ENCODE results near the gene TM7SF2.

Gene TM7SF2

DNA sequence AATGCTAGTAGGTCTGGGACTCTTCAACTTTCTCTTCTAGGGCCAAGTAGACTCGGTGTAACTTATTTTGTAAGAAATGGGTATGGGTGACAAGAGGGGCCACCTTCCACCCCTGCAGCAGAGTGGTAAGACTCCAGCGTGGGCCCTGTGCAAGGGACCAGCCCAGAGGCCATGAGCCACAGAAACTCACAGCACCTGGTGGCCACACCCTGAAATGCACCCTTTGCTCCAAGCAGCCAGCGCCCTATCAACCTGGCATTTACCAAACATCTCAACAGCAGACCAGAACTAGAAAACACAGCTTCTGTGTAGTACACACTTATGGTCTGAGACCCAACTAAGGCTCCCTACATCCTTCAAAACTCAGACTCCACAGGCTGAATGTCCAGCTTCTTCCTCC is 33.5 kb upstream of the TM7SF2 start:
- no peak for TF ChIP-seq POLR2A (IDR thresholded peaks at IDR 0.05; ENCODE audit: low read depth, low read length)
- no peak for TF ChIP-seq TAF1 (IDR thresholded peaks at IDR 0.05; ENCODE audit: borderline replicate concordance, low read depth, low read length)
- no peak for TF ChIP-seq POLR2AphosphoS5 (IDR thresholded peaks at IDR 0.05; ENCODE audit: low read depth, low read length)
- DNase-seq (ENCODE audit: insufficient read length) (peak; percentile 71), FAIRE-seq (peak; percentile 94)

DNA sequence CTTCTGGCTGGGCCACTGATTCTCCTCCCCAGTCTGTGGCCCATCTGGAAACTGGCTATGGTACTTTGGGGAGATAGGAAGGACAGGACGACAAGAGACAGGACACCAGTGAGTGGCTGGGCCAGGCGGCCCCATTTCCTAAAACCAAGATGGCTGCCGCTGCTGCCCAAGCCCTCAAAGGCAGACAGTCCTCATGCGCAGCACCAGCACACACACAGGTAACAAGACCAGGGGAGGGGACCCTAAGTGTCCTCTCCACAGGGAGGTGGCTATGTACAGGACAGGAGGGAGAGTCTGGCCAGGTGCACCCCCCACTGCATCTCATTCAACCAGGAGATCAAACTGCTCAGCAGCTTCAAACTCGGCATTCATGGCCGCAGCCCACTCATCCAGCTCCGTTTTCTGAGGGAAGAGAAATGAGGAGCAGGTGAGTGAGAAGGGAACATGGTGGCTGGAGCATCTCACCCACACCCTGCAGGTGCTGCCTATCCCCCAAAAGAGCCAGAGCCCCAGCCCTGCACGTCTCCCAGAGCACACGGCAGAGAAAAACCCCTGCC is 32.8 kb upstream of the TM7SF2 start:
- FAIRE-seq (no peak), DNase-seq (ENCODE audit: insufficient read length) (no peak)
- TF ChIP-seq POLR2A (IDR thresholded peaks at IDR 0.05; ENCODE audit: low read depth, low read length): no peak
- 0 out of 2 replicates have a peak, but pooled peaks have one; percentile 21 for TF ChIP-seq POLR2AphosphoS5 (IDR thresholded peaks at IDR 0.05; ENCODE audit: low read depth, low read length)
- no peak for TF ChIP-seq TAF1 (IDR thresholded peaks at IDR 0.05; ENCODE audit: borderline replicate concordance, low read depth, low read length)

GRCh38 chr11:65083134-65083833 is 28.4 kb upstream of the TM7SF2 start:
- peak; percentile 73 for FAIRE-seq
- no peak for DNase-seq (ENCODE audit: insufficient read length)
- no peak for TF ChIP-seq POLR2AphosphoS5 (IDR thresholded peaks at IDR 0.05; ENCODE audit: low read depth, low read length)
- TF ChIP-seq POLR2A (IDR thresholded peaks at IDR 0.05; ENCODE audit: low read depth, low read length): no peak

DNA sequence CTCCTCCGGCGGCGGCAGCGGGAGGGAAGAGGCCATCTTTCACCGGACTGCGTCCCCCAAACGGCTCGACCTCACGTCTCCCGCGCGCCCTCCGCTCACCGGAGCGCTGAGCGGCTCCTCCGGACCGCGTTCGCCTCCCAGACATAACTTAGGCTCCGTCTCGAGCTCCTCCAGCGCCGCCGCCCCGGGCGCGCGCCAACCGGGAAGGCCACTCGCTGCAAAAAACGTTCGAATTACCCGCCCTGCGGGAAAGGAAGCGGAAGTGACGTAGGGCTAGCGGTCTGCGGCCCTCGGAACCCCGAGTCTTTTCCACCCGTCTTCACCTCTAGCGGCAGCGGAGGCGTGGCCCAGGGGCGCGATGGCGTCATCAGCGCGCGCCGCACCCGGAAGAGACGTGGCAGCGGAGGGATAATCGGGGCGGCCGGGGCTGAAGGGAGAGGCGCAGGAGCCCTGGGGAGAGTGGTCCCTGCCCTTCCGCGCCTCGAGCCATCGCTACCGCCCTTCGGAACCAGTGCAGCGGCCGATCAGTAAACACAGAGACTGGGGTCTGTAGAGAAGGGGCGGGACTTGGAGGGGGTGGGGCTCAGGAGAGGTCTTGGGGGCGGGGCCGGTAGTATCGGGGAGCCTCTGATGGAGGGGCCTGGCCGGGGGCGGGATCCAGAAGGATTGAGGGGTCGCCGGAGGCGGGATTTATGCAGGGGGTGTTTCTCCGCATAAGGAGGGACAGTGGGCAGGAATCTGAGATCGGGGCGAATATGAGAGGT is 27.7 kb upstream of the TM7SF2 start, which contains the start of the genes CDCA5 and ZFPL1:
Gene CDCA5 (minus strand): TSS at position 207 of the 764 bp plus-strand sequence. CDS start 62 bp downstream, at position 145.
Gene ZFPL1 (plus strand): TSS at position 389 of the 764 bp plus-strand sequence. CDS start 477 bp downstream, outside the sequence.
- peak; percentile 52; the same call in 1 of the 2 replicates for TF ChIP-seq TAF1 (IDR thresholded peaks at IDR 0.05; ENCODE audit: borderline replicate concordance, low read depth, low read length)
- peak; percentile 82 for TF ChIP-seq POLR2A (IDR thresholded peaks at IDR 0.05; ENCODE audit: low read depth, low read length)
- peak; percentile 75 for TF ChIP-seq POLR2AphosphoS5 (IDR thresholded peaks at IDR 0.05; ENCODE audit: low read depth, low read length)
- FAIRE-seq: peak; percentile 100
- peak; percentile 99 for DNase-seq (ENCODE audit: insufficient read length)

DNA sequence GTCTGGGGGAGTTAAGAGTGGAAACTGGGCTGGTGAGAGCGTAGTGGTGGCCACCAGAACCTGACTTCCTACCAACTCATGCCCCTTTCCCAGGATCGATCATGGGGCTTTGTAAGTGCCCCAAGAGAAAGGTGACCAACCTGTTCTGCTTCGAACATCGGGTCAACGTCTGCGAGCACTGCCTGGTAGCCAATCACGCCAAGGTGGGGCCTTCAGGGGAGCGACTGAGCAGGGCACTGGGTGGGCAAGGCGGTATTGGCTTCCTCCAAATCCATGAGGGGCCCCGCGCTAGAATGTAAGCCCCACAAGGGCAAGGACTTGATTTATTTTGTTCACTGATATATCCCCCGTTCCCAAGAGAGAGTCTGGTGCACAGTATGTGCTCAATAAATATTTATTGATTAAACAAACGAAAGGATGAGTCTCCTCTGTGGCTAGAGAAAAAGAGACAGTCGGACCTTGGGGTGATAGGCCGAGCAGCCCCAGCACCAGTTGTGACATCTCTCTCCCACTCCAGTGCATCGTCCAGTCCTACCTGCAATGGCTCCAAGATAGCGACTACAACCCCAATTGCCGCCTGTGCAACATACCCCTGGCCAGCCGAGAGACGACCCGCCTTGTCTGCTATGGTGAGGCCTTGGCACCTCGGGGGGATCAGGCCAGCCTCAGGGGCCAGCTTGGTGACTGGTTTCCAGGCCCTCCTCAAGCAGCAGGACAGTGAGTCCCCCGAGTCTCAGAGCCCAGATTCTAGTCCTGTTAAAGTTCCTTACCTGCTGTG is 26.9 kb upstream of the TM7SF2 start:
- FAIRE-seq (peak; percentile 21), DNase-seq (ENCODE audit: insufficient read length) (no peak)
- TF ChIP-seq POLR2A (IDR thresholded peaks at IDR 0.05; ENCODE audit: low read depth, low read length) (no peak), POLR2AphosphoS5 (IDR thresholded peaks at IDR 0.05; ENCODE audit: low read depth, low read length) (no peak), TAF1 (IDR thresholded peaks at IDR 0.05; ENCODE audit: borderline replicate concordance, low read depth, low read length) (no peak)

GRCh38 chr11:65085446-65085845 is 26.2 kb upstream of the TM7SF2 start:
- DNase-seq (ENCODE audit: insufficient read length): no peak
- no peak for FAIRE-seq
- TF ChIP-seq TAF1 (IDR thresholded peaks at IDR 0.05; ENCODE audit: borderline replicate concordance, low read depth, low read length) (no peak), POLR2A (IDR thresholded peaks at IDR 0.05; ENCODE audit: low read depth, low read length) (no peak), POLR2AphosphoS5 (IDR thresholded peaks at IDR 0.05; ENCODE audit: low read depth, low read length) (no peak)

DNA sequence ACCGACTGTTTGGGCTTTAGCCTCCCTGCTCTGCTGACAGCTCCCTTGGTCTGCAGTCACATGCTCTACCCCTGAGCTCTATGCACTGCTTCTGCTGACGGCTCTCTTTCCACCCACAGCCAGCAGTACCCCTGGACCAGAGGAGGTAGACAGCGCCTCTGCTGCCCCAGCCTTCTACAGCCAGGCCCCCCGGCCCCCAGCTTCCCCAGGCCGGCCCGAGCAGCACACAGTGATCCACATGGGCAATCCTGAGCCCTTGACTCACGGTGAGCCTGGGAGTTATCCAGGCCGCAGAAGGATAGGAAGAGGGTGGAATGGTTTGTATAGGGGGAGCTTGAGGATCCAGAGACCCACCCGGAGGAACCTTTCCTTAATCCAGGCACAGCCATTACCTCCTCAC is 24.9 kb upstream of the TM7SF2 start:
- TF ChIP-seq POLR2A (IDR thresholded peaks at IDR 0.05; ENCODE audit: low read depth, low read length): no peak
- no peak for TF ChIP-seq TAF1 (IDR thresholded peaks at IDR 0.05; ENCODE audit: borderline replicate concordance, low read depth, low read length)
- TF ChIP-seq POLR2AphosphoS5 (IDR thresholded peaks at IDR 0.05; ENCODE audit: low read depth, low read length): no peak
- DNase-seq (ENCODE audit: insufficient read length) (no peak), FAIRE-seq (no peak)

- FAIRE-seq (no peak), DNase-seq (ENCODE audit: insufficient read length) (no peak)
- no peak for TF ChIP-seq POLR2AphosphoS5 (IDR thresholded peaks at IDR 0.05; ENCODE audit: low read depth, low read length)
- no peak for TF ChIP-seq POLR2A (IDR thresholded peaks at IDR 0.05; ENCODE audit: low read depth, low read length)
- no peak for TF ChIP-seq TAF1 (IDR thresholded peaks at IDR 0.05; ENCODE audit: borderline replicate concordance, low read depth, low read length)
Observed at GRCh38 chr11:65087216-65087615, 24.5 kb upstream of the TM7SF2 start.

- TF ChIP-seq POLR2A (IDR thresholded peaks at IDR 0.05; ENCODE audit: low read depth, low read length): no peak
- TF ChIP-seq POLR2AphosphoS5 (IDR thresholded peaks at IDR 0.05; ENCODE audit: low read depth, low read length): no peak
- TF ChIP-seq TAF1 (IDR thresholded peaks at IDR 0.05; ENCODE audit: borderline replicate concordance, low read depth, low read length): no peak
- no peak for FAIRE-seq
- DNase-seq (ENCODE audit: insufficient read length): no peak
Observed at GRCh38 chr11:65087827-65088226, 23.8 kb upstream of the TM7SF2 start.

DNA sequence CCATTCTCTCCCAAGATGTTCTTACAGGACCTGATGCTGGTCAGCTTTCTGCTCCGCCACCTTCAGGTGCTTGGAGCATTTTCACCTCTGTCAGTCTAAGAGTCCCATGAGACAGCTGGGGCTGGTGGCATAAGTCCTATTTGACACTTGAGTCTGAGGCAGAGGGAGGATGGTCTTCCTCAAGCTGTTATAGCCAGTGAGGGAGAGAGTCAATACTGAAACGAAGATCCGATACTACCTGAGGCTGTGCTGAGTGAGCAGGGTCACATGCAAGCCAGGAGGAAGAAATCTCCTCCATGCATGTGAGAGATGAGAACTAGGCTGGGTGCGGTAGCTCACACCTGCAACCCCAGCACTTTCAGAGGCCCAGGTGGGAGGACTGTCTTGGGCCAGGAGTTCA is 22.1 kb upstream of the TM7SF2 start:
- DNase-seq (ENCODE audit: insufficient read length) (no peak), FAIRE-seq (no peak)
- no peak for TF ChIP-seq POLR2AphosphoS5 (IDR thresholded peaks at IDR 0.05; ENCODE audit: low read depth, low read length)

DNA sequence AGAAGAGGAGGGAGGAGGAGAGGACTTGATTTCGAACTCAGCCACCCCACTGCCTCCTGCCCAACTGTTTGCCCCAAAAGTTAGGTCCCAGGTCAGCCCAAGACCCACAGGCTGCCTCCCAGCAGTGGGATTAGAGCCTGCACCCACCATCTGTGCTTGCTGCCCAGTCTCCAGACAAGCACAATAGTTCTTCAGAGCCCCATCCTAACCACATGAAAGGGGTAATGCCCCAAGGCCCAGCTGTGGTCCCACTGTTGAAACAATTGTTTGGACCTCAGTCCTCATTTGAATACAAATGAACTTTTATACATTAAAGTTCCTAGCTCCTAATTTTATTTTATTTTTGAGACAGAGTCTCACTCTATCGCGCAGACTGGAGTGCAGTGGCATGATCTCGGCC is 21.0 kb upstream of the TM7SF2 start:
- TF ChIP-seq POLR2AphosphoS5 (IDR thresholded peaks at IDR 0.05; ENCODE audit: low read depth, low read length) (peak; percentile 28; the same call in 1 of the 2 replicates), TAF1 (IDR thresholded peaks at IDR 0.05; ENCODE audit: borderline replicate concordance, low read depth, low read length) (no peak), POLR2A (IDR thresholded peaks at IDR 0.05; ENCODE audit: low read depth, low read length) (0 out of 2 replicates have a peak, but pooled peaks have one; percentile 34)
- no peak for FAIRE-seq
- no peak for DNase-seq (ENCODE audit: insufficient read length)
